Neuron (in vitro differentiated cells): ENCODE measurements around the gene SPPL2C.
"Not testable (repeated sequence)": the region's sequence is repeated elsewhere in the genome, so short reads cannot be mapped to it uniquely, and the experiment has no call there.

Experiments
- H2AFZ ChIP-seq: one replicate; pipeline ENCODE4 v1.6.1; 2013; ENCODE audit warnings: low read depth, mild to moderate bottlenecking, inconsistent platforms, low read length, moderate library complexity
- H3K27me3 ChIP-seq: one replicate; pipeline ENCODE4 v1.6.1; 2013; ENCODE audit warnings: low read length; ENCODE audit not compliant: insufficient read depth
- H3K36me3 ChIP-seq: one replicate; pipeline ENCODE4 v1.6.1; 2013; ENCODE audit warnings: low read length; ENCODE audit not compliant: insufficient read depth
- H3K4me1 ChIP-seq: one replicate; pipeline ENCODE4 v1.6.1; 2013; ENCODE audit warnings: low read length; ENCODE audit not compliant: insufficient read depth
- H3K4me3 ChIP-seq: 2 replicates; pipeline ENCODE4 v1.5.1; 2013; ENCODE audit warnings: mild to moderate bottlenecking, low read length, moderate library complexity
- H3K9me3 ChIP-seq: one replicate; pipeline ENCODE4 v1.6.1; 2013; ENCODE audit warnings: low read length

The SPPL2C gene

DNA sequence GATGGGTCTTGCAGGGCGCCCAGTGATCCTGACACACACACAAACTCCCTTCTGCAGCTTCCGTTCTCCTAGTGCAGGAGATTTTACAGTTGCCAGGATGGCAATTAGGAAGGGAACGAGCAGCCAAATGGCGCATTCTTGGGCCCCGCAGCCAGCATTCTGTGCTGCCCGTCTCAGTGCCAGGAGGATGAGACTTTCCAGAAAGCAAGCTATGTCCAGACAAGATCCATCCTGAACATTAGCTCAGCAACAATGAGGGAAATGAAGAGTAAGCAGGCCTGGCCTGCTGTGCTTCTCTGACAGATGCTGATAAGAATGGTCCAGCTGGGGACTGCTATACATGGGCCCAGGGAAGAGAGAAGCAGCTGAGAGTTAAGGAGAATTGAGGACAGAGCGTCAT, 16.5 kb downstream of the SPPL2C start:
- Histone ChIP-seq H3K36me3 (no peaks in the 10 kb centered on the region), H3K4me1 (no peaks in the 10 kb centered on the region), H3K9me3 (no peaks in the 10 kb centered on the region), H3K4me3 (no peak overlapping the region), H2AFZ (no peak overlapping the region), H3K27me3 (peaks cover 12% of the 10 kb centered on the region)

DNA sequence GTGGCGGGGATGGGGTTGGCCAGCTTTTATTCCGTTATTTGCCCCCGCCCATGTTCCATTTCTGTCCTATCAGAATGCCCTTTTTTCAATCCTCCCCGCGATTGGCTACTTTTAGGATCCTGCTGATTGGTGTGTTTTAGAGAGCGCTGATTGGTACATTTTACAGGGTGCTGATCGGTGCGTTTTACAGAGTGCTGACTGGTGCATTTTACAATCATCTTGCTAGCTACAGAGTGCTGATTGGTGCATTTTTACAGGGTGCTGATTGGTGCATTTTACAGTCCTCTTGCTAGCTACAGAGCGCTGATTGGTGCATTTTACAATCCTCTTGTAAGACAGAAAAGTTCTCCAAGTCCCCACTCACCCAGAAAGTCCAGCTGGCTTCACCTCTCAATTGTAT, 17.4 kb downstream of the SPPL2C start:
- H3K4me1 ChIP-seq, result not testable (repeated sequence)

DNA sequence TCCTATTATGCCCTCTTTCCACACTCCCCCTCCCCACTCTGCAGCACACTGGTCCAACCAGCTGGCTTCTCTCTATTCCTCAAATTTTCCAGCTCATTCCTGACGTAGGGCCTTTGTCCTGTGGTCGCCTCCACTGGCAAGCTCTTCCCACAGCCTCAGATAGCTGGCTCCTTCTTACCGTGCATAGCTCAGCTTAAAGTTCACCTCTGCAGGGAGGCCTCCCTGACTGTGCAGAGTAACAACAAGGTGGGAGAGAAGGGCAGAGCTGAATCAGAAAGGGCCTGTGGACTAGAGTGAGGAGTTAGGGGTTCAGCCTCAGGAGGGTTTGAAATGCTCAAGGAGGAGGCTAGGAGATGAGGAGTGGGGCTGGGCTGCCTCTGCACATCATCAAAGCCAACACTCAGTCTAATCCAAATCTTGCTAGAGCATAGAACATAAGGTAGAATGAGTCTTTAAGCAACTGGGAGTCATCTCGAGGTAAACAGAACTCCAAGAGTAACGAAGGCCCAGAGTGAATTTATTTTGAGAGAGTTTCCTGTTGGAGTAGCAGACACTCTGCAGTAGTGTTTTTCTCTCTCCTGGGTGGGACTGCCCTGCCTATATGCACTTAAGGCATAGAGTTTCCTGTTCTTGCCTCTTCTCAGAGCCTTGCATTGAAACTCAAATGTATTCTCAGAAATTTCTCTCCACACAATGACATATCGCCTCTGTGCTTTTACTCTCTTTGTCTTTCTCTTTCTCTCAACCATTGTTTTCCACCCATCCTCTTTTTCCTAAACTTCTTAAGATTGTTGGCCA, 19.4 kb downstream of the SPPL2C start:
- no peak overlapping the region for H2AFZ ChIP-seq
- peaks cover 12% of the 10 kb centered on the region for H3K27me3 ChIP-seq
- no peaks in the 10 kb centered on the region for H3K36me3 ChIP-seq
- no peaks in the 10 kb centered on the region for H3K9me3 ChIP-seq
- H3K4me3 ChIP-seq, result no peak overlapping the region
- no peaks in the 10 kb centered on the region for H3K4me1 ChIP-seq

More for the DNA sequence above, 17.4 kb downstream of the SPPL2C start:
- H3K4me3 ChIP-seq, H3K36me3 ChIP-seq, H2AFZ ChIP-seq, H3K9me3 ChIP-seq: not testable (repeated sequence)
- H3K27me3 ChIP-seq, result peaks cover 12% of the 10 kb centered on the region

DNA sequence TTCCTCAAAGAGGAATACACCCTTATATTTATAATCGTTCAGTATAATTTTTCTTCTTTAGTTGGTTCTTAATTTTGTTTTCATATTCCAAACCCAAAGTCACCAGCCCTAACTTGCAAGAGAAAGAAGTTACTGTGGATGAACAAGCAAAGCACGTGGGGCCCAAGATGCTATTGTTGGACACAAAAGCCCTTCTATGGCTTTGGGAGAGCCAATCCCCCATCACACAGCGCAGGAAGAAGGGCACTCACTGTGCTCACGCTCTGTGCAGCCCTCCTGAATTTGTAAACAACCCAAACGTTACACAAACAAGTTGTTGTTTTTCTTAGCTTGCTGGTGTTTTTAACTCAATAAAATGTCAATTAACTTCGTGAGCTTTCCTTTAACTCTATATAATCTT, 22.5 kb downstream of the SPPL2C start:
- H3K4me3 ChIP-seq, result no peak overlapping the region
- peaks cover 7% of the 10 kb centered on the region for H3K27me3 ChIP-seq
- H2AFZ ChIP-seq, result no peak overlapping the region
- H3K9me3 ChIP-seq, result no peaks in the 10 kb centered on the region
- no peaks in the 10 kb centered on the region for H3K4me1 ChIP-seq
- H3K36me3 ChIP-seq, result no peaks in the 10 kb centered on the region

DNA sequence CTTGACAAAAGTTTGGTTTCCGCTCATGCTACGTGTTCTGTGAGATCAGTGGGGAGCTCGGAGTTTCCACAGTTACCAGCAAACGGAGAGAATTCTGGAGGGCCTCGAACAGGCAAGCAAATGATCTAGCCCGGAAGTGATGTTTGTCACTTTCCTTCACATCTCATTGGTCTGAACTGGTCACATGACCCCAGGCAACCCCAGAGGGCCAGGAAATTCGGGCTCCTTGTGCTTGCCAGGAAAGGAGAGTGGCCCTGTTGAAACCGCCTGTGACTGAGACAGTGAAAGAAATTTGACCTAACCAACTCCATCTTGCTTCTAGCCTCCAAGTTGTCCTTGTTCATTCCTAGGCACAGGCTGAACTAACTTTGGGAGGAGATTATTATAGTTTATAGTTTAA, 23.0 kb downstream of the SPPL2C start:
- Histone ChIP-seq H2AFZ (no peak overlapping the region), H3K4me1 (no peaks in the 10 kb centered on the region), H3K9me3 (no peaks in the 10 kb centered on the region), H3K36me3 (no peaks in the 10 kb centered on the region), H3K4me3 (no peak overlapping the region), H3K27me3 (peaks cover 7% of the 10 kb centered on the region)

DNA sequence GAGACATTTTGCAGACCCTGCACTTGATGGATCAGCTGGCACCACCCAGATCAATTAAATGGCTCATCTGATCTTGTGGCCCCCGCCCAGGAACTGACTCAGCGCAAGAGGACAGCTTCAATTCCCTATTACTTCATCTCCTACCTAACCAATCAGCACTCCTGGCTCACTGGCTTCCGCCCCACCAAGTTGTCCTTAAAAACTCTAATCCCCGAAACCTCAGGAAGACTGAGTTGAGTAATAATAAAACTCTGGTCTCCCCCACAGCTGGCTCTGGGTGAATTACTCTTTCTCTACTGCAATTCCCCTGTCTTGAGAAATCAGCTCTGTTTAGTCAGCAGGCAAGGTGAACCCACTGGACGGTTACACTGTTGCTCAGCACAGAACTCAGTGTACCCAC, 23.6 kb downstream of the SPPL2C start:
- Histone ChIP-seq H3K27me3 (peaks cover 7% of the 10 kb centered on the region), H3K4me3 (no peak overlapping the region), H3K36me3 (no peaks in the 10 kb centered on the region), H3K4me1 (no peaks in the 10 kb centered on the region), H3K9me3 (no peaks in the 10 kb centered on the region), H2AFZ (no peak overlapping the region)

DNA sequence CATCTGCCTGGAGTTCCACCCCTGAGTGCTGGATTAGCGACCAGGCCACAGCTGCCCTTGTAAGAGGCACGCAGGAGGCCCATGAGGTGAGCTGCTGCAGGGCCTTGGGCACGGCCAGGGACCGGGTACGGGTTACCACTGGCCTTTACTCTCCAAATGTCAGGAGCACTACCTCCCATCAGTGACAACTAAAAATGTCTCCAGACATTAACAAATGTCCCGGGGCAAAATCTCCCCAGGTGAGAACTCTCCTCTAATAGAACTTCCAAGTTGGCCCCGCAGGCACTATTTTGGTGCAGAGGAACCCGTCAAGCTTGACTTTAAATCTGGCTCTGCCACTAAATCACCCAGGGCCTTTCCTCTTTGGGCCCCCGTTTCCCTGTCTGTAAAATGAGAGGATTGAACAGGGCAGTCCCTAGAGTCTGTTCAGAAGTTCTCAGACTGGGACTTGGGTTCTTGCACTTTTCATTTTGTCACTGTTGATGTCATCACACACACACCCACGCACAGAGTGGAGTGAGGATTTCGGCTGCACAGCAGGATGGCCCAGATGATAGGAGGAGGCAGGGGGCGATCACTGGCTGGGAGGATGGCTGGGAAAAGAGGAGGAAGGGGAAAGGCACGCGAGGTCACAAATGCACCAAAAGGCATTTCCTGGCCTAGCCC, 25.1 kb downstream of the SPPL2C start:
- H3K27me3 ChIP-seq, result no peaks in the 10 kb centered on the region
- no peaks in the 10 kb centered on the region for H3K4me1 ChIP-seq
- no peaks in the 10 kb centered on the region for H3K36me3 ChIP-seq
- no peak overlapping the region for H2AFZ ChIP-seq
- no peak overlapping the region for H3K4me3 ChIP-seq
- H3K9me3 ChIP-seq, result no peaks in the 10 kb centered on the region

DNA sequence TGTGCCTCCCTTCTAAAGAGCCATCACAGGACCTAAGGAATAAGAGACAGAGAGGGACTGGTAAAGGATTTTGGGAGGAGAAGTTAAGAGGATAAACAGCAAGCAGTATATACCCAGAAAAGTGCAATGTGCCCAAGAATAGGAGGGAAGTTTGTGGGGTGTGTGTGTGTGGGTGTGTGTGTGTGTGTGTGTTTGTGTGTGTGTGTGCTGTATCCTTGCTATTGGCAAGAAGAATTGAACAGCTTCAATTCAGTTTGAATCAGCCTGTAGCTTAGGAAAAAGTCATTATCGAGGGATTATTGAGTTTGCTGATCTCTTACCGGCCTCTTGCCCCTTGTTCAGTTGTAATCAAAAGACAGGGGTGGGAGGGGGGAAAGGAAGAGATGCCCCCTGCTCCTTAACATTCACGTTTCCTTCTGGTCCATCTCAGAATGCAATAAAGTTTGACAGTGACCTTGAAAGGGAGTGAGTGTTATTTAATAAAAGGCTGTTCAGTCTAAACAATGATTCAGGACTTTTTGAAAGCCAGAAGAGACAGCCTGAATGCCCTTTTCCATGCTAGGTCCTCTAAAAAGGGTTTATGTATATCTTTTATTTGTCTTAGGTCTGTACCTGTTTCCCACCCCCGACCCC, 25.8 kb downstream of the SPPL2C start:
- no peaks in the 10 kb centered on the region for H3K4me1 ChIP-seq
- no peak overlapping the region for H2AFZ ChIP-seq
- H3K4me3 ChIP-seq, result no peak overlapping the region
- no peaks in the 10 kb centered on the region for H3K9me3 ChIP-seq
- no peaks in the 10 kb centered on the region for H3K36me3 ChIP-seq
- H3K27me3 ChIP-seq, result no peaks in the 10 kb centered on the region

DNA sequence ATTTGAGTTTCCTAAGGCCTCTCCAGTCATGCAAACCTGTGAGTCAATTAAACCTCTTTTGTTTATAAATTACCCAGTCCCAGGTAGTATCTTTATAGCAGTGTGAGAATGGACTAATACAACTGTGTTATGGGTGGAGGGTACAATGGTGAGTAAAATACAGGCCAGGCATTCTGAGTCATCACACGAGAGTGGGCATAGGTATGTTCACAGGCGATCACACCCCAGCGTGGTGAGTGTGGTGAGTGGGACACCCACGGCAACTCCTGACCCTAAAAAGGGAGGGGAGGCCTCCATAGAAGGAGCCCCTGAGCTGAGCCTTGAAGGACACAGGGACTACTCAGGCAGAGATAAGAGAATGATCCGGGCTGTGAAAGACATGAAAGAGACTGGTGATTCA, 27.0 kb downstream of the SPPL2C start:
- Histone ChIP-seq H3K9me3 (no peaks in the 10 kb centered on the region), H2AFZ (no peak overlapping the region), H3K4me3 (no peak overlapping the region), H3K4me1 (no peaks in the 10 kb centered on the region), H3K27me3 (no peaks in the 10 kb centered on the region), H3K36me3 (no peaks in the 10 kb centered on the region)

DNA sequence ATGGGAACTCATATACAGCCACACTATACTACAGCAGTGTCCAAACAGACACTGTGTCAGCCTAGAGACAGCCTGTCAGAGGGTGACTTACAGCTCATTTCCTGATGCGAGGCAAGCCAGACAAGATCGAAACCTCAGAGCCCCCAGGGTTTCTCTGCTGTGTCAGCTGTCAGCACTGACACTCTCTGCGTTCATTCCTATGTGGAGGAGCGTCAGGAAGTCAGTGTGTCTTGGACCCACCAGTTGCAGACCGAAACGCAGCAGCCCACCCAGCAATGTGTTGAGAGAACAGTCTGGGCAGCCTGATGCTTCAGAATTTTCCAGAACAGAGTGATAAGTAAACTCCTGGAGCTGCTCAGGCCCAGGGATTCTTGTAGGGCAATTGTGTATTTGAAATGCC, 29.0 kb downstream of the SPPL2C start:
- H3K27me3 ChIP-seq, result no peaks in the 10 kb centered on the region

DNA sequence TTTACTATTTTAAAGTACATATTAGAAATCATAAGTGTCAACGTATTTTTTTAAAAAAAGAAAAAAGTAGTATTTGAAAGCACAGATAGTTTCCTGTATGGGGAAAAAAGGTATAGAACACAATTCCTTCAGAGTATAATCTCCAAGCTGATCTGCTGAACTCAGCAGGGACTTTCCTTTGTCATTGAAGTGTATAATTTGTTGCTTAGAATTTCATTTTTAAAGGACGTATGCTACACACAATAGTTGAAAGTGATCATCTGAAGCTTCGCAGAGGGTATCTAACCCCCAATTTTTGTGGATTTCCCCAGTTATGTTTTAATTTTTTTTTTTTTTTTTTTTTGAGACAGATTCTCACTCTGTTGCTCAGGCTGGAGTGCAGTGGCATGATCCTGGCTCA, 29.5 kb downstream of the SPPL2C start:
- no peaks in the 10 kb centered on the region for H3K4me1 ChIP-seq
- no peaks in the 10 kb centered on the region for H3K27me3 ChIP-seq
- H3K9me3 ChIP-seq, result no peaks in the 10 kb centered on the region
- H2AFZ ChIP-seq, result no peak overlapping the region
- H3K4me3 ChIP-seq, result no peak overlapping the region
- no peaks in the 10 kb centered on the region for H3K36me3 ChIP-seq

More for the DNA sequence above, 29.0 kb downstream of the SPPL2C start:
- H2AFZ ChIP-seq, result no peak overlapping the region
- no peaks in the 10 kb centered on the region for H3K4me1 ChIP-seq
- H3K9me3 ChIP-seq, result no peaks in the 10 kb centered on the region
- no peaks in the 10 kb centered on the region for H3K36me3 ChIP-seq
- no peak overlapping the region for H3K4me3 ChIP-seq

DNA sequence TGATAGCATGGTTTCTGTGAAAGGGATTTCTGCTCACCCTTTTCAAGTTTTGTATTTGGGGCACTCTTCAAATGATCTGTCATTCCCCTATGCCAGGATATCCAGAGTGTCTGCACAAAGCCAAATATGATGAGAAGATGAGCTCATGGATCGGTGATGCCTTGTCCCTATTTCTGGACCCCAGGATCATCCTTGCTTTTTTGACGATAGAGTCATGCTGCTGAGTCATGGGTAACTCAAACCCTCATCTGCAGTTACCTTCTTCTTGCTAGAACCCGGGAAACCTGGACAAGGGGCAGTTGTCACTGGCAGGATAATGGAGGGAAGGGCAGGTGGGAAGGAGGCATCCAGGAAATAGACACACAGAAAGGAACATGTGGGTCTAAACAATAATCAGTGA, 31.9 kb downstream of the SPPL2C start:
- Histone ChIP-seq H3K4me1 (no peaks in the 10 kb centered on the region), H2AFZ (no peak overlapping the region), H3K4me3 (no peak overlapping the region), H3K36me3 (no peaks in the 10 kb centered on the region), H3K27me3 (no peaks in the 10 kb centered on the region), H3K9me3 (no peaks in the 10 kb centered on the region)

DNA sequence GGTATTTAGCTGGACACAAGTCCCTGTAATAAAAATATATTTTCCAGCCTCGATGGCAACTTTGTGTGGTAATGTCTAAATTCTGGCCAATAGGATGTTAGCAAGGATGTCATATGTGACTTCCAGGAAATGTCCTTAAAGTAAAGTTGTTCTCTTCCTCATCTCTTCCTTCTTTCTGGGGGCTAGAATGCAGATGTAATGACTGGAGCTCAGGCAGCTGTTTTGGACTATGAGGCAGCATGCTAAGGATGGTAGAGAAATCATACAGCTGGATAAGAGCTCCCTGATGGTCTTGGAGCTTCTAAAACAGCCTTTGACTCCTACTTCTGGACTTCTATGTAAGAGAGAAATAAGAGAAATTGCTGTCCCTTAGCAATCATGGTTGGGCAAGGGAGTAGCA, 32.8 kb downstream of the SPPL2C start:
- Histone ChIP-seq H3K9me3 (no peaks in the 10 kb centered on the region), H3K27me3 (no peaks in the 10 kb centered on the region), H2AFZ (no peak overlapping the region), H3K36me3 (no peaks in the 10 kb centered on the region), H3K4me3 (no peak overlapping the region), H3K4me1 (no peaks in the 10 kb centered on the region)
